Astrocyte (in vitro differentiated cells and primary cell): ENCODE measurements around the gene ST3GAL4. TPM values are rescaled to one million over a fixed set of nuclear protein-coding genes. Genes with fewer than 3 reads are reported as not detected.

Experiments used
- DNase-seq: peaks from one replicate; pipeline ENCODE4 v3.0.0-alpha.2; 2010; ENCODE audit warnings: low read depth
- FAIRE-seq: peaks from 2 replicates; lab custom pipeline; 2011; peaks lifted over from hg19 to GRCh38; lab: Jason Lieb, UNC
- H2AFZ ChIP-seq: 2 replicates; pipeline ENCODE4 v1.6.0; 2012; ENCODE audit warnings: low read depth, low read length, inconsistent platforms
- H3K27ac ChIP-seq: 2 replicates; pipeline ENCODE4 v1.5.1; 2011; ENCODE audit warnings: low read depth, low read length, inconsistent platforms
- H3K27me3 ChIP-seq: 2 replicates; pipeline ENCODE4 v1.6.0; 2011; ENCODE audit warnings: low read length, inconsistent platforms; ENCODE audit not compliant: insufficient read depth
- H3K36me3 ChIP-seq: 2 replicates; pipeline ENCODE4 v1.5.1; 2011; ENCODE audit warnings: low read length, inconsistent platforms; ENCODE audit not compliant: insufficient read depth
- H3K4me1 ChIP-seq: 2 replicates; pipeline ENCODE4 v1.5.1; 2011; ENCODE audit warnings: low read length, inconsistent platforms; ENCODE audit not compliant: insufficient read depth
- H3K4me2 ChIP-seq: 2 replicates; pipeline ENCODE4 v1.6.0; 2012; ENCODE audit warnings: low read length, inconsistent platforms
- H3K4me3 ChIP-seq: 2 replicates; pipeline ENCODE4 v1.5.1; 2011; ENCODE audit warnings: low read depth, mild to moderate bottlenecking, low read length, inconsistent platforms; ENCODE audit not compliant: insufficient read depth
- H3K79me2 ChIP-seq: 2 replicates; pipeline ENCODE4 v1.6.0; 2012; ENCODE audit warnings: mild to moderate bottlenecking, low read length, inconsistent platforms; ENCODE audit not compliant: insufficient read depth
- H3K9ac ChIP-seq: 2 replicates; pipeline ENCODE4 v1.6.0; 2012; ENCODE audit warnings: mild to moderate bottlenecking, low read length, inconsistent platforms
- H3K9me3 ChIP-seq: 2 replicates; pipeline ENCODE4 v1.5.1; 2012; ENCODE audit warnings: low read depth, mild to moderate bottlenecking, low read length, inconsistent platforms; ENCODE audit not compliant: insufficient read depth
- H4K20me1 ChIP-seq: 2 replicates; pipeline ENCODE4 v1.6.0; 2012; ENCODE audit warnings: low read length, inconsistent platforms; ENCODE audit not compliant: insufficient read depth
- H3K27ac Mint-ChIP-seq: one replicate; pipeline ENCODE4 v1.8.0; 2021; ENCODE audit warnings: mild to moderate bottlenecking, mixed read lengths; ENCODE audit not compliant: unreplicated experiment
- H3K27me3 Mint-ChIP-seq: one replicate; pipeline ENCODE4 v1.8.0; 2021; ENCODE audit warnings: low read depth, mixed read lengths; ENCODE audit not compliant: unreplicated experiment
- H3K36me3 Mint-ChIP-seq: one replicate; pipeline ENCODE4 v1.8.0; 2021; ENCODE audit warnings: low read depth, mixed read lengths; ENCODE audit not compliant: unreplicated experiment
- H3K4me1 Mint-ChIP-seq: one replicate; pipeline ENCODE4 v1.8.0; 2021; ENCODE audit warnings: low read depth, mixed read lengths; ENCODE audit not compliant: unreplicated experiment
- H3K4me3 Mint-ChIP-seq: one replicate; pipeline ENCODE4 v1.8.0; 2021; ENCODE audit warnings: mild to moderate bottlenecking, moderate library complexity, mixed read lengths; ENCODE audit not compliant: unreplicated experiment
- H3K9me3 Mint-ChIP-seq: one replicate; pipeline ENCODE4 v1.8.0; 2021; ENCODE audit warnings: mild to moderate bottlenecking, mixed read lengths; ENCODE audit not compliant: unreplicated experiment
- CTCF ChIP-seq: IDR thresholded peaks from 2 replicates; pipeline ENCODE4 v1.5.1; 2011; ENCODE audit warnings: low read depth, mild to moderate bottlenecking, inconsistent platforms, low read length, moderate library complexity; ENCODE audit not compliant: insufficient read depth
- EZH2 ChIP-seq: IDR thresholded peaks from 2 replicates; pipeline ENCODE4 v1.6.1; 2012; ENCODE audit warnings: mild to moderate bottlenecking, low read length, inconsistent platforms; ENCODE audit not compliant: insufficient read depth
- total RNA-seq: library from RNA; stranded (reverse); gene quantifications from 2 replicates; pipeline ENCODE4 v1.2.1, GENCODE V29; 2021

The ST3GAL4 gene
- total RNA-seq, 1 donor from 2014 or later, result 12.2 TPM

GRCh38 chr11:126344141-126345080 is 11.1 kb upstream of the ST3GAL4 start:
- Mint-ChIP-seq H3K9me3 (no peaks in the 10 kb centered on the region), H3K4me1 (peaks cover 28% of the 10 kb centered on the region), H3K27me3 (no peaks in the 10 kb centered on the region), H3K4me3 (no peak overlapping the region), H3K36me3 (peaks cover 9% of the 10 kb centered on the region), H3K27ac (no peak overlapping the region)
- FAIRE-seq, result no peak
- Histone ChIP-seq H3K4me3 (no peak overlapping the region), H3K27ac (no peak overlapping the region), H3K27me3 (no peaks in the 10 kb centered on the region), H3K9me3 (no peaks in the 10 kb centered on the region), H3K79me2 (peaks cover 7% of the 10 kb centered on the region), H2AFZ (no peak overlapping the region), H3K9ac (no peak overlapping the region), H3K4me2 (no peak overlapping the region), H3K36me3 (no peaks in the 10 kb centered on the region), H3K4me1 (peaks cover 32% of the 10 kb centered on the region), H4K20me1 (peaks cover 10% of the 10 kb centered on the region)
- no peak for TF ChIP-seq CTCF
- no peak for TF ChIP-seq EZH2
- DNase-seq, result no peak

- Histone ChIP-seq H3K9ac (no peak overlapping the region), H3K36me3 (no peaks in the 10 kb centered on the region), H3K4me1 (peaks cover 32% of the 10 kb centered on the region), H3K4me3 (no peak overlapping the region), H3K4me2 (no peak overlapping the region), H2AFZ (no peak overlapping the region), H3K27me3 (no peaks in the 10 kb centered on the region), H3K79me2 (peaks cover 10% of the 10 kb centered on the region), H3K27ac (no peak overlapping the region), H4K20me1 (peaks cover 10% of the 10 kb centered on the region), H3K9me3 (no peaks in the 10 kb centered on the region)
- Mint-ChIP-seq H3K9me3 (no peaks in the 10 kb centered on the region), H3K36me3 (peaks cover 9% of the 10 kb centered on the region), H3K4me1 (peaks cover 28% of the 10 kb centered on the region), H3K27ac (no peak overlapping the region), H3K4me3 (no peak overlapping the region), H3K27me3 (no peaks in the 10 kb centered on the region)
- FAIRE-seq, result no peak
- DNase-seq, result no peak
- TF ChIP-seq EZH2 (no peak), CTCF (no peak)
These were observed 10.2 kb upstream of the ST3GAL4 start for GRCh38 chr11:126345283-126345682.
